ENCODE measurements around the gene CACNB4.
"Not testable (repeated sequence)": the region's sequence is repeated elsewhere in the genome, so short reads cannot be mapped to it uniquely, and the experiment has no call there.

Gene CACNB4

GRCh38 chr2:151918308-151918707, 180.5 kb downstream of the CACNB4 start:
- no peak for TF ChIP-seq CTCF (IDR thresholded peaks at IDR 0.05; ENCODE audit: extremely low read depth, insufficient read depth, missing control alignments)
- DNase-seq (ENCODE audit: low spot score): no peak
- in situ Hi-C loops (cut with MboI; ENCODE audit: low pct_unique_long_range_greater_than_20kb, low sequenced_read_pairs, unreplicated experiment): no loop called here

- DNase-seq (ENCODE audit: low spot score): no peak
- TF ChIP-seq CTCF (IDR thresholded peaks at IDR 0.05; ENCODE audit: extremely low read depth, insufficient read depth, missing control alignments): no peak
- in situ Hi-C loops (cut with MboI; ENCODE audit: low pct_unique_long_range_greater_than_20kb, low sequenced_read_pairs, unreplicated experiment): no loop called here
Measured at GRCh38 chr2:151916632-151917031, 182.2 kb downstream of the CACNB4 start.

- DNase-seq (ENCODE audit: low spot score); in situ Hi-C loops (cut with MboI; ENCODE audit: low pct_unique_long_range_greater_than_20kb, low sequenced_read_pairs, unreplicated experiment): not testable (repeated sequence)
Measured at GRCh38 chr2:151915629-151916025, 183.2 kb downstream of the CACNB4 start.

- TF ChIP-seq CTCF (IDR thresholded peaks at IDR 0.05; ENCODE audit: extremely low read depth, insufficient read depth, missing control alignments): no peak
- no peak for DNase-seq (ENCODE audit: low spot score)
- in situ Hi-C loops (cut with MboI; ENCODE audit: low pct_unique_long_range_greater_than_20kb, low sequenced_read_pairs, unreplicated experiment): no loop called here
Measured at GRCh38 chr2:151914989-151915628, 183.7 kb downstream of the CACNB4 start.

- in situ Hi-C loops (cut with MboI; ENCODE audit: low pct_unique_long_range_greater_than_20kb, low sequenced_read_pairs, unreplicated experiment): no loop called here
- DNase-seq (ENCODE audit: low spot score): no peak
- TF ChIP-seq CTCF (IDR thresholded peaks at IDR 0.05; ENCODE audit: extremely low read depth, insufficient read depth, missing control alignments): no peak
Measured at GRCh38 chr2:151908204-151908882, 190.5 kb downstream of the CACNB4 start.

GRCh38 chr2:151907286-151908203, 191.3 kb downstream of the CACNB4 start:
- no peak for DNase-seq (ENCODE audit: low spot score)
- in situ Hi-C loops (cut with MboI; ENCODE audit: low pct_unique_long_range_greater_than_20kb, low sequenced_read_pairs, unreplicated experiment): no loop called here
- TF ChIP-seq CTCF (IDR thresholded peaks at IDR 0.05; ENCODE audit: extremely low read depth, insufficient read depth, missing control alignments): no peak

GRCh38 chr2:151906633-151906998, 192.2 kb downstream of the CACNB4 start:
- no peak for TF ChIP-seq CTCF (IDR thresholded peaks at IDR 0.05; ENCODE audit: extremely low read depth, insufficient read depth, missing control alignments)
- no peak for DNase-seq (ENCODE audit: low spot score)
- in situ Hi-C loops (cut with MboI; ENCODE audit: low pct_unique_long_range_greater_than_20kb, low sequenced_read_pairs, unreplicated experiment): no loop called here

All from GM13977 (cell line).